ENCODE results near the gene TOX4. TPM values are rescaled to one million over a fixed set of nuclear protein-coding genes. Genes with fewer than 3 reads are reported as not detected.

TOX4 gene
- total RNA-seq, 2 experiments from 2014 or later: 76.7 to 79.7 TPM

- Mint-ChIP-seq H3K9me3 (no peaks in the 10 kb centered on the region), H3K27ac (peak overlapping the region; percentile 100), H3K4me1 (peaks cover 21% of the 10 kb centered on the region), H3K27me3 (no peaks in the 10 kb centered on the region), H3K4me3 (peak overlapping the region; percentile 100), H3K36me3 (peaks cover 11% of the 10 kb centered on the region)
- DNase-seq (no peak), ATAC-seq (ENCODE audit: low read depth) (no peak)
- POLR2A ChIA-PET: interaction anchor here (0.7 to 3.5 kb wide), 7 partner anchors 10 to 80 kb away, joined by 3 to 30 read pairs (median 6); partner anchors contain the start of genes CHD8 and METTL3
Observed at GRCh38 chr14:21475767-21476522, 1.1 kb upstream of the TOX4 start.

GRCh38 chr14:21476523-21476924, 471 bp upstream of the TOX4 start:
- POLR2A ChIA-PET: interaction anchor here (0.6 to 3.5 kb wide), 9 partner anchors 10 to 80 kb away, joined by 3 to 30 read pairs (median 5); partner anchors contain the start of genes CHD8, METTL3 and SALL2
- Mint-ChIP-seq H3K9me3 (no peaks in the 10 kb centered on the region), H3K36me3 (peaks cover 13% of the 10 kb centered on the region), H3K4me3 (peak overlapping the region; percentile 100), H3K4me1 (peaks cover 23% of the 10 kb centered on the region), H3K27me3 (no peaks in the 10 kb centered on the region), H3K27ac (peak overlapping the region; percentile 100)
- DNase-seq (peak; percentile 82), ATAC-seq (ENCODE audit: low read depth) (no peak)

GRCh38 chr14:21486640-21487087, 9.7 kb downstream of the TOX4 start:
- no peaks in the 10 kb centered on the region for H3K9me3 Mint-ChIP-seq

GRCh38 chr14:21494902-21495762, 18.1 kb downstream of the TOX4 start:
- H3K27me3 Mint-ChIP-seq: no peaks in the 10 kb centered on the region
- peaks cover 15% of the 10 kb centered on the region for H3K4me1 Mint-ChIP-seq
- H3K4me3 Mint-ChIP-seq: no peak overlapping the region
- H3K9me3 Mint-ChIP-seq: no peaks in the 10 kb centered on the region
- DNase-seq: no peak
- H3K27ac Mint-ChIP-seq: peak overlapping the region; percentile 31
- no peak for ATAC-seq (ENCODE audit: low read depth)
- POLR2A ChIA-PET: interaction anchor here (0.7 to 1.3 kb wide), 2 partner anchors 18 to 62 kb away, joined by 3 to 6 read pairs; partner anchors contain the start of genes RAB2B and TOX4
- H3K36me3 Mint-ChIP-seq: peaks cover 46% of the 10 kb centered on the region

More at GRCh38 chr14:21486640-21487087, 9.7 kb downstream of the TOX4 start:
- H3K4me1 Mint-ChIP-seq: peaks cover 1% of the 10 kb centered on the region
- no peak overlapping the region for H3K27ac Mint-ChIP-seq
- no peak overlapping the region for H3K4me3 Mint-ChIP-seq
- ATAC-seq (ENCODE audit: low read depth) (no peak), DNase-seq (no peak)
- POLR2A ChIA-PET: no interaction called here
- H3K36me3 Mint-ChIP-seq: peaks cover 8% of the 10 kb centered on the region
- H3K27me3 Mint-ChIP-seq: no peaks in the 10 kb centered on the region

GRCh38 chr14:21496453-21496852, 19.5 kb downstream of the TOX4 start:
- Mint-ChIP-seq H3K27ac (no peak overlapping the region), H3K9me3 (no peaks in the 10 kb centered on the region), H3K27me3 (no peaks in the 10 kb centered on the region), H3K4me3 (no peak overlapping the region), H3K4me1 (peaks cover 16% of the 10 kb centered on the region), H3K36me3 (peaks cover 51% of the 10 kb centered on the region)
- POLR2A ChIA-PET: interaction anchor here (1.3 kb wide), 1 partner anchor 19 kb away, joined by 6 read pairs; the partner anchor contains the start of genes RAB2B and TOX4
- no peak for ATAC-seq (ENCODE audit: low read depth)
- no peak for DNase-seq

GRCh38 chr14:21498540-21499526, 21.8 kb downstream of the TOX4 start:
- Mint-ChIP-seq H3K27ac (peak overlapping the region; percentile 73), H3K4me3 (peak overlapping the region; percentile 28), H3K36me3 (peaks cover 48% of the 10 kb centered on the region), H3K27me3 (no peaks in the 10 kb centered on the region), H3K9me3 (no peaks in the 10 kb centered on the region), H3K4me1 (peaks cover 24% of the 10 kb centered on the region)
- POLR2A ChIA-PET: interaction anchor here (0.5 to 1.8 kb wide), 3 partner anchors 12 to 1011 kb away, joined by 3 to 14 read pairs (median 6); partner anchors contain the start of gene METTL3
- DNase-seq (no peak), ATAC-seq (ENCODE audit: low read depth) (peak; percentile 59)

- POLR2A ChIA-PET: interaction anchor here (0.8 to 1.4 kb wide), 2 partner anchors 9 to 191 kb away, joined by 3 read pairs; no protein-coding TSS in a partner anchor
- no peak overlapping the region for H3K27ac Mint-ChIP-seq
- no peak overlapping the region for H3K4me3 Mint-ChIP-seq
- H3K4me1 Mint-ChIP-seq: peaks cover 35% of the 10 kb centered on the region
- H3K9me3 Mint-ChIP-seq: no peaks in the 10 kb centered on the region
- no peak for DNase-seq
- ATAC-seq (ENCODE audit: low read depth): no peak
- no peaks in the 10 kb centered on the region for H3K27me3 Mint-ChIP-seq
- H3K36me3 Mint-ChIP-seq: peaks cover 38% of the 10 kb centered on the region
Observed at GRCh38 chr14:21501568-21501967, 24.6 kb downstream of the TOX4 start.

GRCh38 chr14:21503376-21503775, 26.4 kb downstream of the TOX4 start:
- Mint-ChIP-seq H3K27ac (peak overlapping the region; percentile 44), H3K9me3 (no peaks in the 10 kb centered on the region), H3K4me3 (no peak overlapping the region), H3K27me3 (no peaks in the 10 kb centered on the region), H3K36me3 (peaks cover 43% of the 10 kb centered on the region), H3K4me1 (peaks cover 37% of the 10 kb centered on the region)
- ATAC-seq (ENCODE audit: low read depth): no peak
- no peak for DNase-seq
- POLR2A ChIA-PET: interaction anchor here (1.0 kb wide), 1 partner anchor 12 kb away, joined by 3 read pairs; no protein-coding TSS in a partner anchor

GRCh38 chr14:21505012-21505553, 28.1 kb downstream of the TOX4 start:
- Mint-ChIP-seq H3K4me3 (peak overlapping the region; percentile 73), H3K9me3 (no peaks in the 10 kb centered on the region), H3K27ac (peak overlapping the region; percentile 81), H3K4me1 (peaks cover 33% of the 10 kb centered on the region), H3K36me3 (peaks cover 33% of the 10 kb centered on the region), H3K27me3 (no peaks in the 10 kb centered on the region)
- POLR2A ChIA-PET: interaction anchor here (0.9 kb wide), 1 partner anchor 22 kb away, joined by 3 read pairs; no protein-coding TSS in a partner anchor
- ATAC-seq (ENCODE audit: low read depth) (peak; percentile 82), DNase-seq (no peak)

GRCh38 chr14:21506557-21506956, 29.6 kb downstream of the TOX4 start:
- Mint-ChIP-seq H3K27me3 (no peaks in the 10 kb centered on the region), H3K27ac (no peak overlapping the region), H3K4me1 (peaks cover 36% of the 10 kb centered on the region), H3K4me3 (no peak overlapping the region), H3K9me3 (no peaks in the 10 kb centered on the region), H3K36me3 (peaks cover 23% of the 10 kb centered on the region)
- DNase-seq (no peak), ATAC-seq (ENCODE audit: low read depth) (no peak)
- POLR2A ChIA-PET: no interaction called here

- Mint-ChIP-seq H3K9me3 (no peaks in the 10 kb centered on the region), H3K27me3 (peaks cover 2% of the 10 kb centered on the region), H3K36me3 (peaks cover 16% of the 10 kb centered on the region), H3K4me3 (peak overlapping the region; percentile 95), H3K27ac (peak overlapping the region; percentile 96), H3K4me1 (peaks cover 29% of the 10 kb centered on the region)
- POLR2A ChIA-PET: interaction anchor here (2.8 to 5.2 kb wide), 3 partner anchors 11 to 32 kb away, joined by 14 to 48 read pairs (median 30); partner anchors contain the start of genes RAB2B, SALL2 and TOX4
- ATAC-seq (ENCODE audit: low read depth) (no peak), DNase-seq (no peak)
Observed at GRCh38 chr14:21509432-21510143, 32.6 kb downstream of the TOX4 start.
